OCI-LY3 (cell line): Measurements from ENCODE around the gene LRP1B.

Experiments used
- CTCF ChIP-seq: fragments of 200-600, 300-600 bp; sonication (generic); IDR thresholded peaks from 2 replicates; pipeline ENCODE4 v1.5.1; 2014; ENCODE audit warnings: antibody characterized with exemption, low read length, low read depth
- EZH2phosphoT487 ChIP-seq: fragments of 200-600 bp; shearing (Covaris generic); IDR thresholded peaks from 2 replicates; pipeline ENCODE4 v1.6.1; 2018; ENCODE audit warnings: antibody characterized with exemption, mixed run types, low read depth

DNA sequence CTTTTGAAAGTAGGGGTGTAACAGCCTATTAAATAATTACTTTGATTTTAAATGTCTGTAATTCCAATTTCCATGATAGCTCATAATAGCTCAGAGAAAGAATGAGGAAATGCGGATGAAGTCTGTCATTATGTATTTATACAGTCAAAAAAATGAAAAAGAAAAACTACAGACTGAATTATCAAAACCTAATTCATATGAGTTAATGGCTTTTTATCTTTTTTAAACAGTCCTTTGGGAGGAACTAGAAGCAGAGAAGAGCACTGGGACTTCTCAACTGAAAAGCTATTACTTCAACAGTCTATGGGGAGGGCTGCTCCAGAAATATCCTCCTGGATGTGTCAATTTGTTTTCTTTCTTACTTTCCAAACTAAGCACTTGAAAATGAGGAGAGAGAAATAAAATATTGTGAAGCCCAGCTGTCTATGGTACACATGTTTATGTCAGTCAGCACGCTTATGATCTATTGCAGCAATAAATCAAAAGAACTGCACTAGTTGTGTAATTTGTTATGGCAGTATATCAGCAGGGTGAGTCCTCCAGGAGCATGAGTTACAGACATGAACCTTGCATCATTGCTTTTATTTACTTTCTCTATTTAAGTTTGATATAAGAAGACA lies 1550.2 kb downstream of the LRP1B start:
- TF ChIP-seq CTCF (no peak), EZH2phosphoT487 (no peak)
